Heart left ventricle (tissue), 13 donors: Measurements from ENCODE around the gene AKAP10.

Experiments used
- CTCF ChIP-seq, 12 donors: fragments of 200-600 bp; sonication (generic) in 4 of 12; IDR thresholded peaks; one replicate each; pipeline versions ENCODE4 v1.5.0 to v1.8.0; 2018 to 2022; ENCODE audit warnings: antibody characterized with exemption in 12 of 12, mild to moderate bottlenecking in 5 of 12
- POLR2A ChIP-seq, 2 donors: fragments of 450-650 bp; IDR thresholded peaks; one replicate each; pipeline ENCODE4 v1.6.1; 2017; ENCODE audit warnings: antibody characterized with exemption in 2 of 2, mild to moderate bottlenecking in 2 of 2, moderate library complexity in 2 of 2
- donor health status: ischemic (EF 13 %, LVEDD 7.1; RV severe dilation, severe dysfunction).
- donor health status: DM: no; HTN: yes; CAD: no.
- donor health status: DM: no; HTN: no; CAD: no.
- donor health status: ischemic (EF 25% LVEDD 6.9; RV normal size, moderate dysfunction).
- donor health status: ischemic (EF 25% LVEDD 5.7; RV mildly dilated, moderate dysfunction).
- donor health status: ischemic (EF 35%, LVEDD 5.7; RV mildly dilated, moderate dysfunction).
- donor health status: nonischemic (EF 11% LVEDD 7.7; RV severe dilation, severe dysfunction).
- donor health status: DM: yes; HTN: yes; CAD: no.
- donor health status: PGD.
- donor health status: ischemic (EF 29% LVEDD 5.4; RV normal size, mild dysfunction).
- donor health status: nonischemic (EF 23%, LVEDD 6.1; RV moderate dilation, normal function).

DNA sequence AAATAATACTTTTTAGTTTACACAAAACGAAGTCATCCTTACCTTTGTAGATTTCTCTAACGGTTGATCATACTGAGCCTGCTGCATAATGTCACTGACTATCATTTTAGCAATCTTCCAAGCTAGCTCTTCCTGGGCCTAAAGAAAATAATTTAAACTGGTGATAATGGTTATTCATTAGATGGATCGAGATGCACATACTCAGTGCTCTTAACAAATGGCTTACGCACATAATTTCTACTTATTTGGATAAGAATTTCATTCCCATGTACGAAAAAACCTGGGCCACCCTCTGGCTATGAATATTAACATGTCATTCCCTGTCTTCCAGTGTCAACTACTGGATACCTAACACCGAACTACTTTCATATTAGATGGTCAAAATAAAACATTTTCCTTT, 68.5 kb downstream of the AKAP10 start:
- TF ChIP-seq CTCF (IDR thresholded peaks at IDR 0.05) (no peak), POLR2A (IDR thresholded peaks at IDR 0.05) (no peak)
